ENCODE measurements around the gene ZNF263. TPM values are rescaled to one million over a fixed set of nuclear protein-coding genes. Genes with fewer than 3 reads are reported as not detected.

The ZNF263 gene
- total and polyA plus RNA-seq, 2 experiments from 2014 or later = 9.2 to 66.9 TPM

DNA sequence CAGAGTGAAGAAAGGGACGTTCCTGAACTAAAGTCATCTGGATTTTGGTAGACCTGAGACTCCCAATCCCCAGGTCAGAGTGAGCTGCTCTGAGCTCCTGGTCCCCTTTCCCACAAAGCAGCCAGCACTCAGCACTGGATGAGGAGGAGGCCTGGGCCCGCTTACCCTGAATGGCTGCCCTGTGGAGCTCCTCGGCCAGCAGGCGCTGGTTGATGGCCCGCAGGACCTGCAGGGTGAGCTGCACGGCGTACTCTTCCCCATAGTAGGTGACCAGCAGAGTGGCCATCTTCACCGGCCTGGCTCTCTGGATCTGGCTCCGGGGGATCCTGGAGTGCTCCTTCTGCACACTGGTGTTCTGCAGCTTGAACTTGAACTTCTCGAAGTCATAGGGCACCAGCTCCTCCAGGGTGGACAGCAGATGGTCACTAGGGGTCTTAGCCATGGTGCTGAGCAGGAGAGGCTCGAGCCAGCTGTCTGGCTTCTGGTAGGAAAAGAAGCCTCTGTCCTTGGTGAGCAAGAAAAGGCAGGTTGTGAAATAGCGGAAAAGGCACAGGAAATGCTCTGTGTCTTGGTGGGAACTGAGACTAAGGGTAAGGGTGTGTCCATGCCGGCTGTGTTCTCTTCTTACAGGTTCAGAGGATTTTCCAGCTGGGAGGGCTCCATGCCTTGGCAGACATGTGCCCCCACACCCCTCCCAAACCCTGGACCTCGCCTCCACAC is 27.0 kb upstream of the ZNF263 start, which contains the start of gene MEFV:
Gene MEFV (minus strand): TSS at position 488 of the 720 bp plus-strand sequence. CDS start 46 bp downstream, at position 442.
- H3K4me3 ChIP-seq = no peak within 1 kb of the TSS
- no peaks in the 10 kb centered on the region for H3K79me2 ChIP-seq (replicated peaks; ENCODE audit: insufficient read depth)
- no peak within 1 kb of the TSS for H3K4me2 ChIP-seq
- no peaks in the 10 kb centered on the region for H4K20me1 ChIP-seq (replicated peaks; ENCODE audit: insufficient read depth)
- H3K4me3 Mint-ChIP-seq = no peak within 1 kb of the TSS
- DNase-seq (ENCODE audit: low spot score) (no peak), ATAC-seq (no peak)
- peaks cover 6% of the 10 kb centered on the region; the same call in 2 of the 3 replicates for H3K36me3 Mint-ChIP-seq (ENCODE audit: low read depth)
- no peaks in the 10 kb centered on the region for H3K27me3 ChIP-seq (ENCODE audit: insufficient read depth)
- no peak for TF ChIP-seq STAT1 (IDR thresholded peaks at IDR 0.05; ENCODE audit: unreplicated experiment)
- TF ChIP-seq, protein P1, sequence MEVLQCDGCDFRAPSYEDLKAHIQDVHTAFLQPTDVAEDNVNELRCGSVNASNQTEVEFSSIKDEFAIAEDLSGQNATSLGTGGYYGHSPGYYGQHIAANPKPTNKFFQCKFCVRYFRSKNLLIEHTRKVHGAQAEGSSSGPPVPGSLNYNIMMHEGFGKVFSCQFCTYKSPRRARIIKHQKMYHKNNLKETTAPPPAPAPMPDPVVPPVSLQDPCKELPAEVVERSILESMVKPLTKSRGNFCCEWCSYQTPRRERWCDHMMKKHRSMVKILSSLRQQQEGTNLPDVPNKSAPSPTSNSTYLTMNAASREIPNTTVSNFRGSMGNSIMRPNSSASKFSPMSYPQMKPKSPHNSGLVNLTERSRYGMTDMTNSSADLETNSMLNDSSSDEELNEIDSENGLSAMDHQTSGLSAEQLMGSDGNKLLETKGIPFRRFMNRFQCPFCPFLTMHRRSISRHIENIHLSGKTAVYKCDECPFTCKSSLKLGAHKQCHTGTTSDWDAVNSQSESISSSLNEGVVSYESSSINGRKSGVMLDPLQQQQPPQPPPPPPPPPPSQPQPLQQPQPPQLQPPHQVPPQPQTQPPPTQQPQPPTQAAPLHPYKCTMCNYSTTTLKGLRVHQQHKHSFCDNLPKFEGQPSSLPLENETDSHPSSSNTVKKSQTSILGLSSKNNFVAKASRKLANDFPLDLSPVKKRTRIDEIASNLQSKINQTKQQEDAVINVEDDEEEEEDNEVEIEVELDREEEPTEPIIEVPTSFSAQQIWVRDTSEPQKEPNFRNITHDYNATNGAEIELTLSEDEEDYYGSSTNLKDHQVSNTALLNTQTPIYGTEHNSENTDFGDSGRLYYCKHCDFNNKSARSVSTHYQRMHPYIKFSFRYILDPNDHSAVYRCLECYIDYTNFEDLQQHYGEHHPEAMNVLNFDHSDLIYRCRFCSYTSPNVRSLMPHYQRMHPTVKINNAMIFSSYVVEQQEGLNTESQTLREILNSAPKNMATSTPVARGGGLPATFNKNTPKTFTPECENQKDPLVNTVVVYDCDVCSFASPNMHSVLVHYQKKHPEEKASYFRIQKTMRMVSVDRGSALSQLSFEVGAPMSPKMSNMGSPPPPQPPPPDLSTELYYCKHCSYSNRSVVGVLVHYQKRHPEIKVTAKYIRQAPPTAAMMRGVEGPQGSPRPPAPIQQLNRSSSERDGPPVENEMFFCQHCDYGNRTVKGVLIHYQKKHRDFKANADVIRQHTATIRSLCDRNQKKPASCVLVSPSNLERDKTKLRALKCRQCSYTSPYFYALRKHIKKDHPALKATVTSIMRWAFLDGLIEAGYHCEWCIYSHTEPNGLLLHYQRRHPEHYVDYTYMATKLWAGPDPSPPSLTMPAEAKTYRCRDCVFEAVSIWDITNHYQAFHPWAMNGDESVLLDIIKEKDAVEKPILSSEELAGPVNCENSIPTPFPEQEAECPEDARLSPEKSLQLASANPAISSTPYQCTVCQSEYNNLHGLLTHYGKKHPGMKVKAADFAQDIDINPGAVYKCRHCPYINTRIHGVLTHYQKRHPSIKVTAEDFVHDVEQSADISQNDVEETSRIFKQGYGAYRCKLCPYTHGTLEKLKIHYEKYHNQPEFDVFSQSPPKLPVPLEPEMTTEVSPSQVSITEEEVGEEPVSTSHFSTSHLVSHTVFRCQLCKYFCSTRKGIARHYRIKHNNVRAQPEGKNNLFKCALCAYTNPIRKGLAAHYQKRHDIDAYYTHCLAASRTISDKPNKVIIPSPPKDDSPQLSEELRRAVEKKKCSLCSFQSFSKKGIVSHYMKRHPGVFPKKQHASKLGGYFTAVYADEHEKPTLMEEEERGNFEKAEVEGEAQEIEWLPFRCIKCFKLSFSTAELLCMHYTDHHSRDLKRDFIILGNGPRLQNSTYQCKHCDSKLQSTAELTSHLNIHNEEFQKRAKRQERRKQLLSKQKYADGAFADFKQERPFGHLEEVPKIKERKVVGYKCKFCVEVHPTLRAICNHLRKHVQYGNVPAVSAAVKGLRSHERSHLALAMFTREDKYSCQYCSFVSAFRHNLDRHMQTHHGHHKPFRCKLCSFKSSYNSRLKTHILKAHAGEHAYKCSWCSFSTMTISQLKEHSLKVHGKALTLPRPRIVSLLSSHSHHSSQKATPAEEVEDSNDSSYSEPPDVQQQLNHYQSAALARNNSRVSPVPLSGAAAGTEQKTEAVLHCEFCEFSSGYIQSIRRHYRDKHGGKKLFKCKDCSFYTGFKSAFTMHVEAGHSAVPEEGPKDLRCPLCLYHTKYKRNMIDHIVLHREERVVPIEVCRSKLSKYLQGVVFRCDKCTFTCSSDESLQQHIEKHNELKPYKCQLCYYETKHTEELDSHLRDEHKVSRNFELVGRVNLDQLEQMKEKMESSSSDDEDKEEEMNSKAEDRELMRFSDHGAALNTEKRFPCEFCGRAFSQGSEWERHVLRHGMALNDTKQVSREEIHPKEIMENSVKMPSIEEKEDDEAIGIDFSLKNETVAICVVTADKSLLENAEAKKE (CRISPR knock-in tag; IDR thresholded peaks at IDR 0.05) = no peak
- TF ChIP-seq, protein P2, sequence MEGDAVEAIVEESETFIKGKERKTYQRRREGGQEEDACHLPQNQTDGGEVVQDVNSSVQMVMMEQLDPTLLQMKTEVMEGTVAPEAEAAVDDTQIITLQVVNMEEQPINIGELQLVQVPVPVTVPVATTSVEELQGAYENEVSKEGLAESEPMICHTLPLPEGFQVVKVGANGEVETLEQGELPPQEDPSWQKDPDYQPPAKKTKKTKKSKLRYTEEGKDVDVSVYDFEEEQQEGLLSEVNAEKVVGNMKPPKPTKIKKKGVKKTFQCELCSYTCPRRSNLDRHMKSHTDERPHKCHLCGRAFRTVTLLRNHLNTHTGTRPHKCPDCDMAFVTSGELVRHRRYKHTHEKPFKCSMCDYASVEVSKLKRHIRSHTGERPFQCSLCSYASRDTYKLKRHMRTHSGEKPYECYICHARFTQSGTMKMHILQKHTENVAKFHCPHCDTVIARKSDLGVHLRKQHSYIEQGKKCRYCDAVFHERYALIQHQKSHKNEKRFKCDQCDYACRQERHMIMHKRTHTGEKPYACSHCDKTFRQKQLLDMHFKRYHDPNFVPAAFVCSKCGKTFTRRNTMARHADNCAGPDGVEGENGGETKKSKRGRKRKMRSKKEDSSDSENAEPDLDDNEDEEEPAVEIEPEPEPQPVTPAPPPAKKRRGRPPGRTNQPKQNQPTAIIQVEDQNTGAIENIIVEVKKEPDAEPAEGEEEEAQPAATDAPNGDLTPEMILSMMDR (conservative IDR thresholded peaks at IDR 0.05; ENCODE audit: low read depth in 2 of 2) = no peak
- no peak for TF ChIP-seq ZNF331 (CRISPR knock-in tag; IDR thresholded peaks at IDR 0.05; ENCODE audit: low read depth)
- no peak for TF ChIP-seq CREB1 (CRISPR knock-in tag; IDR thresholded peaks at IDR 0.05; ENCODE audit: low read depth)
- TF ChIP-seq EZH2 (IDR thresholded peaks at IDR 0.05; ENCODE audit: low read depth, unreplicated experiment) = no peak
- TF ChIP-seq, protein P3, sequence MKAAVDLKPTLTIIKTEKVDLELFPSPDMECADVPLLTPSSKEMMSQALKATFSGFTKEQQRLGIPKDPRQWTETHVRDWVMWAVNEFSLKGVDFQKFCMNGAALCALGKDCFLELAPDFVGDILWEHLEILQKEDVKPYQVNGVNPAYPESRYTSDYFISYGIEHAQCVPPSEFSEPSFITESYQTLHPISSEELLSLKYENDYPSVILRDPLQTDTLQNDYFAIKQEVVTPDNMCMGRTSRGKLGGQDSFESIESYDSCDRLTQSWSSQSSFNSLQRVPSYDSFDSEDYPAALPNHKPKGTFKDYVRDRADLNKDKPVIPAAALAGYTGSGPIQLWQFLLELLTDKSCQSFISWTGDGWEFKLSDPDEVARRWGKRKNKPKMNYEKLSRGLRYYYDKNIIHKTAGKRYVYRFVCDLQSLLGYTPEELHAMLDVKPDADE (IDR thresholded peaks at IDR 0.05) = no peak
- TF ChIP-seq EZH2phosphoT487 (IDR thresholded peaks at IDR 0.05; ENCODE audit: unreplicated experiment) = no peak
- TF ChIP-seq JUNB (IDR thresholded peaks at IDR 0.05; ENCODE audit: unreplicated experiment) = no peak
- TF ChIP-seq, protein P4, sequence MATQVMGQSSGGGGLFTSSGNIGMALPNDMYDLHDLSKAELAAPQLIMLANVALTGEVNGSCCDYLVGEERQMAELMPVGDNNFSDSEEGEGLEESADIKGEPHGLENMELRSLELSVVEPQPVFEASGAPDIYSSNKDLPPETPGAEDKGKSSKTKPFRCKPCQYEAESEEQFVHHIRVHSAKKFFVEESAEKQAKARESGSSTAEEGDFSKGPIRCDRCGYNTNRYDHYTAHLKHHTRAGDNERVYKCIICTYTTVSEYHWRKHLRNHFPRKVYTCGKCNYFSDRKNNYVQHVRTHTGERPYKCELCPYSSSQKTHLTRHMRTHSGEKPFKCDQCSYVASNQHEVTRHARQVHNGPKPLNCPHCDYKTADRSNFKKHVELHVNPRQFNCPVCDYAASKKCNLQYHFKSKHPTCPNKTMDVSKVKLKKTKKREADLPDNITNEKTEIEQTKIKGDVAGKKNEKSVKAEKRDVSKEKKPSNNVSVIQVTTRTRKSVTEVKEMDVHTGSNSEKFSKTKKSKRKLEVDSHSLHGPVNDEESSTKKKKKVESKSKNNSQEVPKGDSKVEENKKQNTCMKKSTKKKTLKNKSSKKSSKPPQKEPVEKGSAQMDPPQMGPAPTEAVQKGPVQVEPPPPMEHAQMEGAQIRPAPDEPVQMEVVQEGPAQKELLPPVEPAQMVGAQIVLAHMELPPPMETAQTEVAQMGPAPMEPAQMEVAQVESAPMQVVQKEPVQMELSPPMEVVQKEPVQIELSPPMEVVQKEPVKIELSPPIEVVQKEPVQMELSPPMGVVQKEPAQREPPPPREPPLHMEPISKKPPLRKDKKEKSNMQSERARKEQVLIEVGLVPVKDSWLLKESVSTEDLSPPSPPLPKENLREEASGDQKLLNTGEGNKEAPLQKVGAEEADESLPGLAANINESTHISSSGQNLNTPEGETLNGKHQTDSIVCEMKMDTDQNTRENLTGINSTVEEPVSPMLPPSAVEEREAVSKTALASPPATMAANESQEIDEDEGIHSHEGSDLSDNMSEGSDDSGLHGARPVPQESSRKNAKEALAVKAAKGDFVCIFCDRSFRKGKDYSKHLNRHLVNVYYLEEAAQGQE (IDR thresholded peaks at IDR 0.05; ENCODE audit: unreplicated experiment) = no peak
- no peaks in the 10 kb centered on the region for H3K9me2 ChIP-seq (ENCODE audit: insufficient read depth)
- H3K27me3 Mint-ChIP-seq (ENCODE audit: insufficient read depth, low read depth, poor library complexity) = peaks cover 10% of the 10 kb centered on the region
- no peak within 1 kb of the TSS for H2AFZ ChIP-seq
- H3K4me1 Mint-ChIP-seq = no peaks in the 10 kb centered on the region
- no peak within 1 kb of the TSS for H3K27ac Mint-ChIP-seq
- H3F3A ChIP-seq (replicated peaks; ENCODE audit: low read depth) = no peaks in the 10 kb centered on the region
- no peaks in the 10 kb centered on the region for H3K4me1 ChIP-seq (ENCODE audit: insufficient read depth)
- H3K27ac ChIP-seq (ENCODE audit: low read depth) = no peak within 1 kb of the TSS
- peaks cover 76% of the 10 kb centered on the region for H3K9me3 Mint-ChIP-seq
- no peaks in the 10 kb centered on the region for H3K36me3 ChIP-seq (ENCODE audit: insufficient read depth)
